ENCODE data around the gene SYNE1. TPM values are rescaled to one million over a fixed set of nuclear protein-coding genes. Genes with fewer than 3 reads are reported as not detected.

Gene SYNE1
- total RNA-seq, 1 experiment from 2014 or later = 3.0 TPM

DNA sequence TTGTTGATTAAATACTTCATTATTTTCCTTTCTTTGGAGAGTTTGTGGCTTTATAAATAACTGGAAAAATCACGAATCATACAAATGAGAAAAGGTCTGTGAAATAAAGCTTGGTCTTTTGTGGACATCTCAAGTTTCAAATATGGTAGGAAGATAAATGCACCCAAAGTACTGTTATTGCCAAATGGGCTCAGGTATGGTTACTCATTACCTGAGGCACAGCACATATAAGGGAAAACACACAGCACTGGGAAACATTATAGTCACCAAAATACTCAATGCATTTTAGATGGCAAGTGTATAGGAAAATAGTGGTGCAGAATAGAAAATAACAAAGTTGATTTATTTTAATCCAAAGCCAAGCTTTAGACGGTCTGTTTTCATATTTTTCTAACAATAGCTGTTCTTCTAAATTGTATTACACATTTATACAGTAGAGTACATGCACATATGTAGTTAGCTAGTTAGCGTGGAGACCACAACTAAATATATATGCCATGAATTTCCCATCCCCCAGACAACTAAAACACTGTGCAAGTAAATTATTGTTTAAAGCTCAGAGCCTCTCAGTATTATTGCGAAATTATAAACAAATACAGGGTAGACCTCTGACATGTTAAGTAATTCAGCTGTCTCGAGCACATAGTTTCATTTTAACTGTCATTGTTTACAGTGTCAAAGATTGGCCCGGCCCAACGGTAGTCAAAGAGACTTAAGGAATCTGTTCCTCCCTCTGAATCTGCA, 336.0 kb downstream of the SYNE1 start:
- H3K79me1 ChIP-seq (ENCODE audit: insufficient read depth, low read depth, low read length, poor library complexity, severe bottlenecking) = no peaks in the 10 kb centered on the region
- no peak overlapping the region for H2BK120ac ChIP-seq (ENCODE audit: low read depth, low read length, poor library complexity, severe bottlenecking)
- no peak overlapping the region for H4K91ac ChIP-seq (ENCODE audit: insufficient read length, low read depth, low read length)
- peak overlapping the region; percentile 3 for H3K9ac ChIP-seq (ENCODE audit: extremely low read depth, insufficient read length, low read length)
- Mint-ChIP-seq H3K27me3 (ENCODE audit: low read depth) (no peaks in the 10 kb centered on the region), H3K36me3 (ENCODE audit: insufficient read depth in 1 of 3, low read depth in 3 of 3) (no peaks in the 10 kb centered on the region), H3K4me3 (peak overlapping the region; percentile 95 to 97), H3K9me3 (no peaks in the 10 kb centered on the region), H3K27ac (peak overlapping the region in 1 of 3 experiments; percentile 93; a peak in 4 of 7 replicates), H3K4me1 (peaks cover 15 to 22% of the 10 kb centered on the region in 2 experiments)
- no peak overlapping the region for H3K23ac ChIP-seq (ENCODE audit: insufficient read length, low read depth, low read length)
- H3K4ac ChIP-seq (ENCODE audit: low read depth, low read length) = no peak overlapping the region
- H2BK12ac ChIP-seq (ENCODE audit: insufficient read length, low read depth, low read length) = no peak overlapping the region
- no peak overlapping the region for H3K27ac ChIP-seq (ENCODE audit: insufficient read length, low read depth, low read length)
- no peak overlapping the region for H2AFZ ChIP-seq (ENCODE audit: low read length)
- H3K9me3 ChIP-seq (ENCODE audit: control insufficient read depth, low read depth, low read length) = no peaks in the 10 kb centered on the region
- H2BK5ac ChIP-seq (ENCODE audit: insufficient read length, low read length) = no peak overlapping the region
- H2BK15ac ChIP-seq (ENCODE audit: low read depth, low read length) = no peak overlapping the region
- no peak overlapping the region for H2AK5ac ChIP-seq (ENCODE audit: insufficient read length, low read length)
- no peak overlapping the region for H4K5ac ChIP-seq (ENCODE audit: insufficient read length, low read depth, low read length)
- H2BK20ac ChIP-seq (ENCODE audit: low read depth, low read length, poor library complexity, severe bottlenecking) = no peak overlapping the region
- no peaks in the 10 kb centered on the region for H3K79me2 ChIP-seq (ENCODE audit: insufficient read depth, low read length)
- H3K27me3 ChIP-seq (ENCODE audit: insufficient read depth, low read length) = no peaks in the 10 kb centered on the region
- WGBS (ENCODE audit: extremely low coverage, insufficient read length, low lambda C conversion rate) = no CpG with 5 or more reads among the region's 7 CpGs
- no peaks in the 10 kb centered on the region for H4K20me1 ChIP-seq (ENCODE audit: control insufficient read depth, insufficient read depth, insufficient read length)
- H3K4me2 ChIP-seq (ENCODE audit: insufficient read depth, insufficient read length, low read length) = peak overlapping the region; percentile 44
- no peak for DNase-seq
- TF ChIP-seq CTCF (conservative IDR thresholded peaks at IDR 0.05) = no peak
- no peak overlapping the region for H3K56ac ChIP-seq (ENCODE audit: insufficient read length, low read depth, low read length)
- no peak overlapping the region for H3K18ac ChIP-seq (ENCODE audit: insufficient read length, low read depth, low read length)
- H3K4me1 ChIP-seq (ENCODE audit: insufficient read depth, low read length) = peaks cover 3% of the 10 kb centered on the region; the same call in 1 of the 2 replicates
- no peaks in the 10 kb centered on the region for H3K23me2 ChIP-seq (ENCODE audit: insufficient read length, low read depth, low read length, poor library complexity, severe bottlenecking)
- no peak overlapping the region for H3T11ph ChIP-seq (ENCODE audit: low read length)
- H3K14ac ChIP-seq (ENCODE audit: insufficient read depth, low read length) = no peak overlapping the region
- no peak overlapping the region for H4K8ac ChIP-seq (replicated peaks; ENCODE audit: insufficient read length, low read depth, low read length)
